Activated effector memory CD4-positive, alpha-beta T cell treated with anti-CD3 and anti-CD28 coated beads, Interleukin-2, amount 50 U/mL, for 16 hours (primary cell): Measurements from ENCODE around the gene ARG2.

Source experiments
- DNase-seq: peaks from one replicate; pipeline ENCODE4 v3.0.0-alpha.2; 2020

ARG2 gene

DNA sequence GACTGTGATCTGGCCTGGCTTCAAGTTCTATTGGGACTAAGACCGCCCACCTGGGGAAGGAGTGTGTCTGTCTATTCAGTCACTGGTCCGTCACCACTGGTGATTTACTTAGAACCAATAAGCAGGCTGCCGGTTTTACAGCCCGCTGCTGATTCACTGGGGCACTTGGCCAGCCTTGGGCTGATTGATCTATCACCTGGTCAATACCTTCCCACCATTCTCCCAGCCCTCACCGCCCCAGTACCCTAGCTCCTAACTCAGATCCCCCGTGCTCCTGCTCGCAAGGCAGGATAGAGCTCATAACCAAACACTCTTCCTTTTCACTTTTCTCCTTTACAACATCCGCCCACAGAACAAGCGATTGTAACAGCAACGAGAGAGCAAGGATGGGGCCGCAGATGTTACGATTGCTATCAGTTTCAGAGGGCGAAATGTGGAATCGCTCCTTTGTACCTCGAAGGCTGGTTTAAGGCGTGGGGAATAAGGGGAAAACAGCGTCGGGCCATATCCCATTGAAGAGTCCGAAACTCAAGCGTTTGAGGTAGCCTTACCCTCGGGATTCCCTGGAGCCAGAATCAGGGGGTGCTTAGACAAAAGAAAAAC lies 75.2 kb downstream of the ARG2 start:
- peak; percentile 88 for DNase-seq

DNA sequence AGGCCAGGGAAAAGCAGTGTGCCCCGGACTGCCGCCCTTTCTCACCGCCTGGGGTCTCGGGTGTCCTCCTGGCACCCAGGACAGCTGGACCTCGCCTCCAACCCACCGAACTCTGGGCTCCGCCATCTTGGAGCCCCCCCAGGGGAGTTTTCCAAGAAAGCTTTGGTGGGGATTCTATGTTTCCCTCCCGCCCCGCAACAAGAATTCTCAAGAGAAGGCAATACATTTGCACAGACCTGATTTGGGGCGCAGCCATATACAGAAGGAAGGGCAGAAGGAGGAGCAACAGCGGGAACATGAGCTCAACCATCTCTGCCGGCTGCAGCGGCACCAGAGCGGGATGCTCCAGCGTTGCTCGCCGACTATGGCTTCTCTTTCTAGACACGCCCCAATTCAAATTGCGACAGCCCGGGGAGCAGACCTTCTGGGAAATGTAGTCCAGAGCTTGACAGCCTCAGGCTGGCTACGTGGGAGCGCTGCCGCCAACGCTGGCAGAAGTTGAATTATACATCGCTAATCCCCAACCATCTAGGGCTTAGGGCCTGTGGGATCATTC lies 75.8 kb downstream of the ARG2 start, which contains the start of gene RDH11:
Gene RDH11, minus strand, starts transcription at position 371 of the 556 bp plus-strand sequence. Its CDS starts 61 bp downstream, at position 310.
- DNase-seq = peak; percentile 93

DNA sequence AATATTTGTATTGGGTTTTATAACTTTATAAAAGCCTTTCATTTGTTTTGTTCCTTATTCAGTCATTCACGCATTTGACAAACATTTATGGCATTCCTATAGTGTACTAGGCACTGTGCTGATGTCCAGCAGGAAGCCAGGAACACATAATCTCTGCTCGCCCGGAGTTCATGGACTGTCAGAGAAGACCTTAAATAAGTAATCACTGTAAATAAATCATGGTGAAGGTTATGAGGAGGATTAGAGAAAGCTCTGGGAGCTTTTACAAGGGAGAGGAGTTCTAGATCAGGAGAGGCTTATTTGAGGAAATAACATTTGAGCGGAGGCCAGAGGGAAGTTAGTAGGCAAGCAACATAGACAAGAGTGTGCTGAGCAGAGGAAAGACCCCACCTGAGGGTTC lies 77.3 kb downstream of the ARG2 start:
- no peak for DNase-seq

DNA sequence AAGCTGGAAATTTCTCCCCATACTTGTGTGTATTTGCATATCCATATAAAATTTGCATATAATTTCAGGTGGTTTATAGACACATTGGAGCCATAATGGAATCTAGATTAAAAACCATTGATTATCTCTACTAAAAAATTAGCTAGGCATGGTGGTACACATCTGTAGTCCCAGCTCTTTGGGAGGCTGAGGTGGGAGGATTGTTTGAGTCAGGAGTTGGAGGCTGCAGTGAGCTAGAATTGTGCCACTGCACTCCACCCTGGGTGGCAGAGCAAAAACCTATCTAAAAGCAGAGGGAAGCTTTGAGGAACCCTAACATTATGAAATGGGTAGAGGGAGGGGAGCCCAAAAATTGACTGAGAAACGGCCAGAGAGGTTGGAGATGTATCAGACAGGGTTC lies 78.5 kb downstream of the ARG2 start:
- DNase-seq = no peak
